BE2C (cell line): ENCODE results near the gene PTPN3.

ENCODE experiments used
- DNase-seq: peaks from one replicate; pipeline ENCODE4 v3.0.0-alpha.2; 2020
- H3K27me3 ChIP-seq: fragments of 250-450 bp; sonication (Bioruptor Pico); 2 replicates; pipeline ENCODE4 v1.5.1; 2020; ENCODE audit warnings: mild to moderate bottlenecking
- H3K36me3 ChIP-seq: fragments of 250-450 bp; sonication (Bioruptor Pico); 2 replicates; pipeline ENCODE4 v1.5.1; 2020; ENCODE audit warnings: mild to moderate bottlenecking
- H3K4me1 ChIP-seq: fragments of 250-450 bp; sonication (Bioruptor Pico); 2 replicates; pipeline ENCODE4 v1.5.1; 2020
- H3K4me3 ChIP-seq: 2 replicates; pipeline ENCODE4 v1.5.1; 2011; ENCODE audit warnings: low read depth, low read length
- H3K9me3 ChIP-seq: fragments of 250-450 bp; sonication (Bioruptor Pico); 2 replicates; pipeline ENCODE4 v1.5.1; 2020
- CTCF ChIP-seq: IDR thresholded peaks from 2 replicates; pipeline ENCODE4 v1.5.1; 2012; ENCODE audit warnings: mild to moderate bottlenecking, low read depth, low read length

PTPN3 gene

GRCh38 chr9:109399258-109399767 is 98.8 kb downstream of the PTPN3 start:
- Histone ChIP-seq H3K27me3 (peaks cover 14% of the 10 kb centered on the region), H3K36me3 (no peaks in the 10 kb centered on the region), H3K9me3 (no peaks in the 10 kb centered on the region), H3K4me1 (no peaks in the 10 kb centered on the region), H3K4me3 (no peak overlapping the region)
- no peak for DNase-seq
- no peak for TF ChIP-seq CTCF

- DNase-seq: no peak
- H3K27me3 ChIP-seq: peaks cover 14% of the 10 kb centered on the region
- no peak for TF ChIP-seq CTCF
- H3K9me3 ChIP-seq: no peaks in the 10 kb centered on the region
- no peak overlapping the region for H3K4me3 ChIP-seq
- H3K4me1 ChIP-seq: no peaks in the 10 kb centered on the region
- H3K36me3 ChIP-seq: no peaks in the 10 kb centered on the region
Measured at GRCh38 chr9:109391176-109391575, 106.9 kb downstream of the PTPN3 start.

GRCh38 chr9:109387856-109388255 is 110.3 kb downstream of the PTPN3 start:
- Histone ChIP-seq H3K9me3 (no peaks in the 10 kb centered on the region), H3K4me3 (no peak overlapping the region), H3K27me3 (peaks cover 4% of the 10 kb centered on the region; the same call in 1 of the 2 replicates), H3K4me1 (no peaks in the 10 kb centered on the region), H3K36me3 (no peaks in the 10 kb centered on the region)
- TF ChIP-seq CTCF: no peak
- no peak for DNase-seq

- DNase-seq: no peak
- Histone ChIP-seq H3K27me3 (no peaks in the 10 kb centered on the region; the same call in 1 of the 2 replicates), H3K9me3 (no peaks in the 10 kb centered on the region), H3K4me1 (no peaks in the 10 kb centered on the region), H3K4me3 (no peak overlapping the region), H3K36me3 (no peaks in the 10 kb centered on the region)
- TF ChIP-seq CTCF: no peak
Measured at GRCh38 chr9:109387206-109387605, 110.9 kb downstream of the PTPN3 start.

GRCh38 chr9:109385499-109385898 is 112.6 kb downstream of the PTPN3 start:
- Histone ChIP-seq H3K4me3 (no peak overlapping the region), H3K27me3 (peaks cover 3% of the 10 kb centered on the region; the same call in 1 of the 2 replicates), H3K9me3 (no peaks in the 10 kb centered on the region), H3K4me1 (no peaks in the 10 kb centered on the region), H3K36me3 (no peaks in the 10 kb centered on the region)
- DNase-seq: no peak
- no peak for TF ChIP-seq CTCF

- Histone ChIP-seq H3K27me3 (0 out of 2 replicates have a peak, but pooled peaks cover 7% of the 10 kb centered on the region), H3K36me3 (no peaks in the 10 kb centered on the region)
- no peak for TF ChIP-seq CTCF
Measured at GRCh38 chr9:109383947-109384346, 114.2 kb downstream of the PTPN3 start.

More at GRCh38 chr9:109383947-109384346, 114.2 kb downstream of the PTPN3 start:
- Histone ChIP-seq H3K4me1 (no peaks in the 10 kb centered on the region), H3K4me3 (no peak overlapping the region), H3K9me3 (no peaks in the 10 kb centered on the region)
- DNase-seq: no peak
